Left lung (tissue), 10 donors: ENCODE results near the gene CMC2. TPM values are rescaled to one million over a fixed set of nuclear protein-coding genes. Genes with fewer than 3 reads are reported as not detected.
A peak's percentile ranks its signal among the peaks of the same experiment; 100 is the strongest.

Source experiments
- ATAC-seq: fragments of 200-7000 bp; cut with Tn5 transposase; one replicate; pipeline ENCODE4 v1.9.1; 2020; ENCODE audit warnings: moderate library complexity
- DNase-seq, 4 donors: peaks; one replicate each; pipeline ENCODE4 v3.0.0-alpha.2; 2013 to 2020
- H3K27ac ChIP-seq, 2 donors: fragments of 200-600 bp; sonication (generic) in 1 of 2; one replicate each; pipeline versions ENCODE4 v1.5.0 to v1.8.0; 2020 to 2021
- H3K27me3 ChIP-seq, 2 donors: fragments of 200-600 bp; sonication (generic) in 1 of 2; one replicate each; pipeline versions ENCODE4 v1.5.0 to v1.8.0; 2020 to 2021
- H3K36me3 ChIP-seq, 2 donors: fragments of 200-600 bp; sonication (generic) in 1 of 2; one replicate each; pipeline versions ENCODE4 v1.5.0 to v1.8.0; 2020 to 2021
- H3K4me1 ChIP-seq, 2 donors: fragments of 200-600 bp; one replicate each; pipeline ENCODE4 v1.8.0; 2021
- H3K4me3 ChIP-seq, 2 donors: fragments of 200-600 bp; sonication (generic) in 1 of 2; one replicate each; pipeline versions ENCODE4 v1.5.0 to v1.8.0; 2020 to 2021; ENCODE audit warnings: mild to moderate bottlenecking in 1 of 2
- H3K9me3 ChIP-seq, 2 donors: fragments of 200-600 bp; sonication (generic) in 1 of 2; one replicate each; pipeline versions ENCODE4 v1.5.0 to v1.8.0; 2020 to 2021
- intact Hi-C, 2 donors: fragments of 100-400 bp; cut with DNase I; formaldehyde crosslinking; loops; one replicate each; pipeline versions ENCODE4 v1.11.2 to v1.14.2; 2022
- polyA plus RNA-seq, 6 donors: library from polyadenylated mRNA; unstranded; fragments of 120-200 nt; gene quantifications; one replicate each; pipeline ENCODE4 v1.2.1, GENCODE V29; 2013; ENCODE audit not compliant: insufficient read length in 6 of 6
- total RNA-seq, 2 donors: library from RNA; stranded (reverse); fragmentation: NEBNext Ultra II Directional; extraction: Animal tissue kit (Norgen Biotek cat#: 25700); gene quantifications; one replicate each; pipeline ENCODE4 v1.2.1, GENCODE V29; 2021
- TF ChIP-seq, protein P1 (sequence below), 2 donors: fragments of 200-600 bp; sonication (generic) in 1 of 2; IDR thresholded peaks; one replicate each; pipeline versions ENCODE4 v1.5.0 to v1.8.0; 2021; ENCODE audit warnings: antibody characterized with exemption in 2 of 2
- donor health status: DM: no; HTN: yes; CAD: no.
- donor health status: DM: no; HTN: no; CAD: no.

Gene CMC2
- total and polyA plus RNA-seq, 8 donors: 38.8 to 52.1 (median 44.3) TPM

DNA sequence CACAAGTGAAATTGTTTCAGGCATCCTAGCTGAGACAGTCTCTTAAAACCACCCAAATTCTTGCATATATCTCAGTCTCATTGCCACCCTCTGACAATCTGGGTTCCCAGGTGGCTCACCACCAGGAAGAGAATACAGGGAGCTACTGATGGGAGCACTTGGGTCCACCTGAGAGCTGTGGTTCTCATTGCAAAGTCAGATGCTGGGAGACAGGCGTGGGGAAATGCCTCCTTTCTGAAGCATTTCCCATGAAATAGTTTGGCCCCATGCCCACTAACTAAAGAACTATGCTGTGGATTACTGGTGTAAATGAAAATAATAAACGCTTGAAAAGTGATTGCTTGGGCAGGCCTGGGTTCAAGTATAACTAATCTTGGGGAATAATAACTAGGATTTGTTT lies 70.3 kb downstream of the CMC2 start:
- H3K27ac ChIP-seq: no peak overlapping the region
- H3K4me3 ChIP-seq: no peak overlapping the region
- TF ChIP-seq, protein P1, sequence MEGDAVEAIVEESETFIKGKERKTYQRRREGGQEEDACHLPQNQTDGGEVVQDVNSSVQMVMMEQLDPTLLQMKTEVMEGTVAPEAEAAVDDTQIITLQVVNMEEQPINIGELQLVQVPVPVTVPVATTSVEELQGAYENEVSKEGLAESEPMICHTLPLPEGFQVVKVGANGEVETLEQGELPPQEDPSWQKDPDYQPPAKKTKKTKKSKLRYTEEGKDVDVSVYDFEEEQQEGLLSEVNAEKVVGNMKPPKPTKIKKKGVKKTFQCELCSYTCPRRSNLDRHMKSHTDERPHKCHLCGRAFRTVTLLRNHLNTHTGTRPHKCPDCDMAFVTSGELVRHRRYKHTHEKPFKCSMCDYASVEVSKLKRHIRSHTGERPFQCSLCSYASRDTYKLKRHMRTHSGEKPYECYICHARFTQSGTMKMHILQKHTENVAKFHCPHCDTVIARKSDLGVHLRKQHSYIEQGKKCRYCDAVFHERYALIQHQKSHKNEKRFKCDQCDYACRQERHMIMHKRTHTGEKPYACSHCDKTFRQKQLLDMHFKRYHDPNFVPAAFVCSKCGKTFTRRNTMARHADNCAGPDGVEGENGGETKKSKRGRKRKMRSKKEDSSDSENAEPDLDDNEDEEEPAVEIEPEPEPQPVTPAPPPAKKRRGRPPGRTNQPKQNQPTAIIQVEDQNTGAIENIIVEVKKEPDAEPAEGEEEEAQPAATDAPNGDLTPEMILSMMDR (IDR thresholded peaks at IDR 0.05): no peak
- no peaks in the 10 kb centered on the region for H3K36me3 ChIP-seq
- no peak for DNase-seq
- peaks cover 0 to 44% of the 10 kb centered on the region in 2 donors for H3K27me3 ChIP-seq
- H3K4me1 ChIP-seq: peaks cover 8 to 11% of the 10 kb centered on the region in 2 donors
- H3K9me3 ChIP-seq: no peaks in the 10 kb centered on the region
- ATAC-seq: no peak
- intact Hi-C loops: no loop called here

DNA sequence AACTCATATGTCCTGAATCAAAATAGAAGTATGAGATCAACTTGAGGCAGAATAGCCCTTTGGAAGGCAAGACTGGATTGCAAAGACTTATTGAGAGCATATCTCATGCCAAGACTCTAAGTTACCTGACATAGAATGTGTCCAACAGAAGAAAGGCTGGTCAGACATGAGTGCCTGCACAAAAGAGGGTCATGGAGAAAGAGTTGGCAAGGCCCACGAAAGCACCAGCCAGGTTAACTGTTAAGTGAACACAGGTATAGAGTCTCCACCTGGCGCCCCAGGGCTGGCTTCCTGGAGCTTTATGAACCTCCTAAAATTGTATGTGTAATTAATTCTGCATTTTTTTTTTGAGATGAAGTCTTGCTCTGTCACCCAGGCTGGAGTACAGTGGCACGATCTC lies 71.0 kb downstream of the CMC2 start:
- intact Hi-C loops: no loop called here
- peaks cover 0 to 51% of the 10 kb centered on the region in 2 donors for H3K27me3 ChIP-seq

DNA sequence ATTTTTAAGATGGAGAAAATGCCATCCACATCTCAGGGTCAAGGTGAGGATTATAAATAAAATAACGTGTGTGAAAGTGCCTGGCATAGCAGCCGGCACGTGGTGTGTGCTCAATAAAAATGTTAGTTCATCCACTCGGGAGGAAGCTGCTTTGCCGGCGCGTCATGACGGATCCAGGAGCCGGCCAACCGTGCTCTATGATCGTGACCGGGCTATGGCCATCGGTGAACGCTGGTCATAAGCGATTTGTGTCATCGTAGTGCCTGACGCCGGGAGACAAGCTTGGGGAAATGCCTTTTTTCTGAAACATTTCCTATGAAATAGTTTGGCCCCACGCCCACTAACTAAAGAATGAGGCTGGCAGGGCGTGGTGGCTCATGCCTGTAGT lies 74.0 kb downstream of the CMC2 start:
- DNase-seq (peak in 3 of 4 donors; percentile 16 to 48 (median 39)), ATAC-seq (peak; percentile 69)
- Histone ChIP-seq H3K27ac (peak overlapping the region; percentile 64 to 80), H3K9me3 (no peaks in the 10 kb centered on the region), H3K36me3 (no peaks in the 10 kb centered on the region), H3K27me3 (peaks cover 0 to 66% of the 10 kb centered on the region in 2 donors), H3K4me1 (peaks cover 7 to 11% of the 10 kb centered on the region in 2 donors), H3K4me3 (peak overlapping the region; percentile 25 to 32)
- TF ChIP-seq, protein P1 (IDR thresholded peaks at IDR 0.05): no peak
- intact Hi-C loops: no loop called here

More for the DNA sequence above, 71.0 kb downstream of the CMC2 start:
- no peak overlapping the region for H3K4me3 ChIP-seq
- ATAC-seq (no peak), DNase-seq (no peak)
- no peaks in the 10 kb centered on the region for H3K36me3 ChIP-seq
- TF ChIP-seq, protein P1 (IDR thresholded peaks at IDR 0.05): no peak
- peaks cover 8 to 11% of the 10 kb centered on the region in 2 donors for H3K4me1 ChIP-seq
- H3K27ac ChIP-seq: no peak overlapping the region
- no peaks in the 10 kb centered on the region for H3K9me3 ChIP-seq

DNA sequence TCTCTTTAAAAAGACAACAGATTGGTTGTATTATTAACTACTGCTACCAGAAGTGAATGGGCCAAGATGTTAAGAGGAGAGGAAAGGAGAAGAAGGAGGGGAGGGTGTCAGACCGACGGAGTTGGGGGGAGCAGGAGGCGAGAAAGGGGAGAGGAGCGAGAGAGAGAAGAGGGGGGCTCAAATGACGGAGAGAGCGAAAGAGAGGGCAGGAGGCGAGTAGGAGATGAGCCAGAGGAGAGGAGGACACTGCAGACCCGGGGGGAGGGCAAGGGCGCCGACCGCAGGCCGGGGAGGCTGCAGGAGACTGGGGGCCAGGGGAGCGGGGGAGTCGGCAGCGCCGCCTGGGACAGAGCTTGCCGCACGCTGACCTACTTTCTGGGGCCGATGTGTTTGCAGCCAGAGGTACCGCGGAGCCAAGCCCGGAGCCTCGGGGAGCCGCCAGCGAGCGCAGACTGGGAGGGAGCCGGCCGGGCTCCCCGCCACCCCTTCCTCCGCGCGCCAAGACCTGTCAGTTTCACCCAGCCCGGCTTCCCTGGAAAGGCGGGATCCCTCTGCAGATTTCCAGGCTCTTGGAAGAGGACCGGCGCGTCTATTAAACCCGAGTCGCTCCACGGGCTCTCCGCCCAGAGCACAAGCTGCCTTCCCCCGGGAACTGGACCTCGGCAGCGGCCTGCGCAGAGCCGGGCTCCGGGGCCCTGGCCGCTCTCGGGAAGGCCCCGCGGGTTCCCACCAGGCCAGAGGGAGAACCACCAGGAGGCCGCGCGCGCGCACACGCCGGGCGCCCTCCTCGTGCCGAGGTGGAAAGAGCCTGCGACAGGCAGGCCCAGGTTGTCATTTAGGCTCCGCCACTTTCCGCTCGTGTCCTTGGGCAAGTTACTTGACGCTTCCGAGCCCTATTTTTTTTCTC lies 74.6 kb downstream of the CMC2 start:
- Histone ChIP-seq H3K27ac (peak overlapping the region; percentile 64 to 80), H3K27me3 (peaks cover 0 to 66% of the 10 kb centered on the region in 2 donors), H3K36me3 (no peaks in the 10 kb centered on the region), H3K4me3 (peak overlapping the region; percentile 25 to 32), H3K4me1 (peaks cover 3 to 11% of the 10 kb centered on the region in 2 donors), H3K9me3 (no peaks in the 10 kb centered on the region)
- peak; percentile 83 for ATAC-seq
- TF ChIP-seq, protein P1 (IDR thresholded peaks at IDR 0.05): no peak
- peak; percentile 61 to 80 (median 74) for DNase-seq
- intact Hi-C loops: no loop called here

DNA sequence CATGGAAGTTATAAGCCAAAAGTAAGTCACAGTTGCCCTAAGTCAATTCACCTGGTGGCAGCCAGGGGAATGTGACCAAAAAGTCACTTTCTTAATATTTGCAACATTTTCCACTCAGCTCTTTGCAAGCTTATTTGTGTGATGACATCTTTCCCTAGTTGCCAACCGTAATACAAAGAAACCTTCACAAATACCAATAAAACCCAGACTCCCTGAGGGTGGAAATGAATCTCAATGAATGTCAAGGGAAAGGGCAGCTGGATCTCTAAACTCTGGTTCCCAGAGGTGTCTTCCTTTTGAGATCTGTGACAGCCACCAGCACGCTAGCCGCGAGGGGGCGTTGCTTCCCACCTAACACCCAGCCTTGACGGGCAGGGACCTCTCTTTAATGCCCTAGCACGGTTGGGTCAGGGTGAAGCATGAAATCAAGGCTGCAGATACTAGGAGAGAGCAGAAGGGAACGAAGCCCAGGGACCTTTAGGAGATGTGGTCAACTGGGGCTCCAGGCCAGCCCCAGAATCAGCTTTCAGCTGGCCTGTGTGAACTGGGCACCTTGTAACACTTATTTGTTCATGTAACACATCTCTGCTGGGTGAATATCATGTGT lies 82.2 kb downstream of the CMC2 start:
- Histone ChIP-seq H3K36me3 (no peaks in the 10 kb centered on the region), H3K4me3 (no peak overlapping the region), H3K4me1 (no peaks in the 10 kb centered on the region), H3K27ac (no peak overlapping the region), H3K27me3 (peaks cover 0 to 3% of the 10 kb centered on the region in 2 donors), H3K9me3 (no peaks in the 10 kb centered on the region)
- intact Hi-C loops: no loop called here
- TF ChIP-seq, protein P1 (IDR thresholded peaks at IDR 0.05): no peak
- peak; percentile 60 for ATAC-seq
- peak in 2 of 4 donors; percentile 26 to 39 for DNase-seq
